SK-N-SH (cell line): ENCODE data around the gene KRTAP12-1.

ENCODE experiments used
- EP300 ChIP-seq, 2 experiments: IDR thresholded peaks; 2 replicates each; pipeline versions ENCODE4 v1.4.0 to v1.6.1; 2012; ENCODE audit warnings: borderline replicate concordance in 1 of 2, low read depth in 1 of 2, low read length in 1 of 2
- EZH2phosphoT487 ChIP-seq: fragments of 200-600 bp; sonication (generic); IDR thresholded peaks from 2 replicates; pipeline ENCODE4 v1.6.1; 2017; ENCODE audit warnings: low read depth, mixed run types, mild to moderate bottlenecking, antibody characterized with exemption, moderate library complexity, borderline replicate concordance
- JUND ChIP-seq: IDR thresholded peaks from 2 replicates; pipeline ENCODE4 v1.4.0; 2012
- POLR2AphosphoS5 ChIP-seq: IDR thresholded peaks from 2 replicates; pipeline ENCODE4 v1.6.1; 2012; ENCODE audit warnings: low read depth, low read length
- RAD21 ChIP-seq: IDR thresholded peaks from 2 replicates; pipeline ENCODE4 v1.6.1; 2012; ENCODE audit warnings: mild to moderate bottlenecking, low read length
- RFX5 ChIP-seq: IDR thresholded peaks from 2 replicates; pipeline ENCODE4 v1.6.1; 2012; ENCODE audit warnings: mild to moderate bottlenecking, improper control_type of control experiment, low read length
- TAF1 ChIP-seq: IDR thresholded peaks from 2 replicates; pipeline ENCODE4 v1.6.1; 2012; ENCODE audit warnings: low read depth, mild to moderate bottlenecking, low read length, moderate library complexity, borderline replicate concordance
- TCF12 ChIP-seq: IDR thresholded peaks from 2 replicates; pipeline ENCODE4 v1.4.0; 2012
- TF ChIP-seq, protein P1 (sequence below): fragments of 200-600 bp; sonication (generic); IDR thresholded peaks from 2 replicates; pipeline ENCODE4 v1.6.1; 2017; ENCODE audit warnings: antibody characterized with exemption, mild to moderate bottlenecking, moderate library complexity
- TF ChIP-seq, protein P2 (sequence below): IDR thresholded peaks from 2 replicates; pipeline ENCODE4 v1.4.0; 2012; ENCODE audit warnings: low read depth, borderline replicate concordance
- TF ChIP-seq, protein P3 (sequence below): IDR thresholded peaks from 2 replicates; pipeline ENCODE4 v1.4.0; 2012; ENCODE audit warnings: low read depth, borderline replicate concordance
- TF ChIP-seq, protein P4 (sequence below): IDR thresholded peaks from 2 replicates; pipeline ENCODE4 v1.4.0; 2012; ENCODE audit warnings: low read depth
- TF ChIP-seq, protein P5 (sequence below): fragments of 150-350 bp; IDR thresholded peaks from 2 replicates; pipeline ENCODE4 v1.6.1; 2017; ENCODE audit warnings: antibody characterized with exemption, low read length, low read depth, borderline replicate concordance
- TF ChIP-seq, protein P6 (sequence below): fragments of 150-350 bp; IDR thresholded peaks from 2 replicates; pipeline ENCODE4 v1.6.1; 2016; ENCODE audit warnings: mild to moderate bottlenecking, low read depth, low read length

DNA sequence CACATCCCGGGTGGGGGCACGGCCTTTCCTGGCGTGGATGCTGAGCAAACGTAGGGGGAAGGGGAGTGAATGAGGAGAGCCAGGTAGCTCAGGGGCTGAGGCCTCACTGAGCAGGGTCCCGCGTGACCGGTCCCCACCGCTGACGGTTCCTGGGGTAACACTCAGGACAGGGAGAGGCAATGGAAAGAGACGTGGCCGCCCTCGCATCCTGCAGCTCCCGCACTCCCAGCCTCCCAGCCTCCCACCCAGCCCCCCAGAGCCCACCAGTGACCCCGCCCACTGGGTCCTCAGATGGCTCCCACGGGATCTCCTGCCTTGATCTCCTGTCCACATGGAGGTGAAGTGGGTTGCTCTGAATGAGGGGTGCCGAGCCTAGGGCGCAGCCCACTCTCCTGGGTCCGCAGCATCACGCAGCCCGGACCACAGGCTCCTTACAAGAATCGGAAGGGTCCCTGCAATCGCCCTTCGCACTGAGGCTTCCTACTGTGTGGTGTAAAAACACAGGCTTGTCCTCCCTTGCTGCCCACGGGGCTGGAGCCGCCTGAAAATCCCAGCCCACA, 27.0 kb upstream of the KRTAP12-1 start:
- TF ChIP-seq, protein P1, sequence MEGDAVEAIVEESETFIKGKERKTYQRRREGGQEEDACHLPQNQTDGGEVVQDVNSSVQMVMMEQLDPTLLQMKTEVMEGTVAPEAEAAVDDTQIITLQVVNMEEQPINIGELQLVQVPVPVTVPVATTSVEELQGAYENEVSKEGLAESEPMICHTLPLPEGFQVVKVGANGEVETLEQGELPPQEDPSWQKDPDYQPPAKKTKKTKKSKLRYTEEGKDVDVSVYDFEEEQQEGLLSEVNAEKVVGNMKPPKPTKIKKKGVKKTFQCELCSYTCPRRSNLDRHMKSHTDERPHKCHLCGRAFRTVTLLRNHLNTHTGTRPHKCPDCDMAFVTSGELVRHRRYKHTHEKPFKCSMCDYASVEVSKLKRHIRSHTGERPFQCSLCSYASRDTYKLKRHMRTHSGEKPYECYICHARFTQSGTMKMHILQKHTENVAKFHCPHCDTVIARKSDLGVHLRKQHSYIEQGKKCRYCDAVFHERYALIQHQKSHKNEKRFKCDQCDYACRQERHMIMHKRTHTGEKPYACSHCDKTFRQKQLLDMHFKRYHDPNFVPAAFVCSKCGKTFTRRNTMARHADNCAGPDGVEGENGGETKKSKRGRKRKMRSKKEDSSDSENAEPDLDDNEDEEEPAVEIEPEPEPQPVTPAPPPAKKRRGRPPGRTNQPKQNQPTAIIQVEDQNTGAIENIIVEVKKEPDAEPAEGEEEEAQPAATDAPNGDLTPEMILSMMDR: no peak
- TF ChIP-seq POLR2AphosphoS5: no peak
- no peak for TF ChIP-seq EZH2phosphoT487
- TF ChIP-seq EP300 (IDR thresholded peaks at IDR 0.05; ENCODE audit: borderline replicate concordance in 1 of 2, low read depth in 1 of 2, low read length in 1 of 2): no peak
- TF ChIP-seq RAD21: no peak
- TF ChIP-seq, protein P2, sequence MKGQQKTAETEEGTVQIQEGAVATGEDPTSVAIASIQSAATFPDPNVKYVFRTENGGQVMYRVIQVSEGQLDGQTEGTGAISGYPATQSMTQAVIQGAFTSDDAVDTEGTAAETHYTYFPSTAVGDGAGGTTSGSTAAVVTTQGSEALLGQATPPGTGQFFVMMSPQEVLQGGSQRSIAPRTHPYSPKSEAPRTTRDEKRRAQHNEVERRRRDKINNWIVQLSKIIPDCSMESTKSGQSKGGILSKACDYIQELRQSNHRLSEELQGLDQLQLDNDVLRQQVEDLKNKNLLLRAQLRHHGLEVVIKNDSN: no peak
- TF ChIP-seq, protein P3, sequence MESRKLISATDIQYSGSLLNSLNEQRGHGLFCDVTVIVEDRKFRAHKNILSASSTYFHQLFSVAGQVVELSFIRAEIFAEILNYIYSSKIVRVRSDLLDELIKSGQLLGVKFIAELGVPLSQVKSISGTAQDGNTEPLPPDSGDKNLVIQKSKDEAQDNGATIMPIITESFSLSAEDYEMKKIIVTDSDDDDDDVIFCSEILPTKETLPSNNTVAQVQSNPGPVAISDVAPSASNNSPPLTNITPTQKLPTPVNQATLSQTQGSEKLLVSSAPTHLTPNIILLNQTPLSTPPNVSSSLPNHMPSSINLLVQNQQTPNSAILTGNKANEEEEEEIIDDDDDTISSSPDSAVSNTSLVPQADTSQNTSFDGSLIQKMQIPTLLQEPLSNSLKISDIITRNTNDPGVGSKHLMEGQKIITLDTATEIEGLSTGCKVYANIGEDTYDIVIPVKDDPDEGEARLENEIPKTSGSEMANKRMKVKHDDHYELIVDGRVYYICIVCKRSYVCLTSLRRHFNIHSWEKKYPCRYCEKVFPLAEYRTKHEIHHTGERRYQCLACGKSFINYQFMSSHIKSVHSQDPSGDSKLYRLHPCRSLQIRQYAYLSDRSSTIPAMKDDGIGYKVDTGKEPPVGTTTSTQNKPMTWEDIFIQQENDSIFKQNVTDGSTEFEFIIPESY: no peak
- no peak for TF ChIP-seq TAF1
- TF ChIP-seq, protein P4, sequence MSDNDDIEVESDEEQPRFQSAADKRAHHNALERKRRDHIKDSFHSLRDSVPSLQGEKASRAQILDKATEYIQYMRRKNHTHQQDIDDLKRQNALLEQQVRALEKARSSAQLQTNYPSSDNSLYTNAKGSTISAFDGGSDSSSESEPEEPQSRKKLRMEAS: no peak
- no peak for TF ChIP-seq TCF12
- no peak for TF ChIP-seq JUND
- TF ChIP-seq, protein P5, sequence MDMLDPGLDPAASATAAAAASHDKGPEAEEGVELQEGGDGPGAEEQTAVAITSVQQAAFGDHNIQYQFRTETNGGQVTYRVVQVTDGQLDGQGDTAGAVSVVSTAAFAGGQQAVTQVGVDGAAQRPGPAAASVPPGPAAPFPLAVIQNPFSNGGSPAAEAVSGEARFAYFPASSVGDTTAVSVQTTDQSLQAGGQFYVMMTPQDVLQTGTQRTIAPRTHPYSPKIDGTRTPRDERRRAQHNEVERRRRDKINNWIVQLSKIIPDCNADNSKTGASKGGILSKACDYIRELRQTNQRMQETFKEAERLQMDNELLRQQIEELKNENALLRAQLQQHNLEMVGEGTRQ: no peak
- TF ChIP-seq, protein P6, sequence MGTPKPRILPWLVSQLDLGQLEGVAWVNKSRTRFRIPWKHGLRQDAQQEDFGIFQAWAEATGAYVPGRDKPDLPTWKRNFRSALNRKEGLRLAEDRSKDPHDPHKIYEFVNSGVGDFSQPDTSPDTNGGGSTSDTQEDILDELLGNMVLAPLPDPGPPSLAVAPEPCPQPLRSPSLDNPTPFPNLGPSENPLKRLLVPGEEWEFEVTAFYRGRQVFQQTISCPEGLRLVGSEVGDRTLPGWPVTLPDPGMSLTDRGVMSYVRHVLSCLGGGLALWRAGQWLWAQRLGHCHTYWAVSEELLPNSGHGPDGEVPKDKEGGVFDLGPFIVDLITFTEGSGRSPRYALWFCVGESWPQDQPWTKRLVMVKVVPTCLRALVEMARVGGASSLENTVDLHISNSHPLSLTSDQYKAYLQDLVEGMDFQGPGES: no peak
- TF ChIP-seq RFX5: no peak
